KMS-11 (cell line): Measurements from ENCODE around the gene INPP5A.

Source experiments
- H2AFZ ChIP-seq: fragments of 200-600 bp; sonication (generic); 2 replicates; pipeline ENCODE4 v1.6.1; 2016; ENCODE audit warnings: antibody characterized with exemption, mixed run types, low read depth
- H3K27ac ChIP-seq: fragments of 200-600 bp; sonication (generic); 2 replicates; pipeline ENCODE4 v1.6.1; 2016; ENCODE audit warnings: mild to moderate bottlenecking, mixed run types
- H3K27me3 ChIP-seq: fragments of 200-600 bp; sonication (generic); 2 replicates; pipeline ENCODE4 v1.6.1; 2017; ENCODE audit warnings: mild to moderate bottlenecking, low read depth, mixed run types, moderate library complexity; ENCODE audit not compliant: insufficient read depth
- H3K36me3 ChIP-seq: fragments of 200-600 bp; sonication (generic); 2 replicates; pipeline ENCODE4 v1.6.1; 2017; ENCODE audit warnings: mild to moderate bottlenecking, mixed run types; ENCODE audit not compliant: insufficient read depth
- H3K4me1 ChIP-seq: fragments of 200-600 bp; sonication (generic); 2 replicates; pipeline ENCODE4 v1.6.1; 2016; ENCODE audit warnings: mild to moderate bottlenecking, low read depth, mixed run types; ENCODE audit not compliant: poor library complexity, severe bottlenecking
- H3K4me2 ChIP-seq: fragments of 200-600 bp; sonication (generic); 2 replicates; pipeline ENCODE4 v1.7.0; 2016; ENCODE audit warnings: mild to moderate bottlenecking, mixed run types
- H3K4me3 ChIP-seq: fragments of 200-600 bp; sonication (generic); IDR thresholded peaks from 2 replicates; pipeline ENCODE4 v1.6.1; 2017; ENCODE audit warnings: low read depth, low read length, mixed read lengths; ENCODE audit not compliant: insufficient read depth
- H3K79me2 ChIP-seq: fragments of 200-600 bp; sonication (generic); 2 replicates; pipeline ENCODE4 v1.6.1; 2016; ENCODE audit warnings: low read depth, mixed run types; ENCODE audit not compliant: insufficient read depth
- H3K9ac ChIP-seq: fragments of 200-600 bp; sonication (generic); 2 replicates; pipeline ENCODE4 v1.6.1; 2016; ENCODE audit warnings: mild to moderate bottlenecking, mixed run types
- H4K20me1 ChIP-seq: fragments of 200-600 bp; sonication (generic); 2 replicates; pipeline ENCODE4 v1.6.1; 2016; ENCODE audit warnings: mild to moderate bottlenecking, mixed run types; ENCODE audit not compliant: insufficient read depth
- TF ChIP-seq, protein P1 (sequence below): fragments of 200-600 bp; sonication (generic); conservative IDR thresholded peaks from 2 replicates; pipeline ENCODE4 v1.6.1; 2017; ENCODE audit warnings: low read depth, mild to moderate bottlenecking, antibody characterized with exemption, low read length, moderate library complexity, mixed read lengths

Gene INPP5A

DNA sequence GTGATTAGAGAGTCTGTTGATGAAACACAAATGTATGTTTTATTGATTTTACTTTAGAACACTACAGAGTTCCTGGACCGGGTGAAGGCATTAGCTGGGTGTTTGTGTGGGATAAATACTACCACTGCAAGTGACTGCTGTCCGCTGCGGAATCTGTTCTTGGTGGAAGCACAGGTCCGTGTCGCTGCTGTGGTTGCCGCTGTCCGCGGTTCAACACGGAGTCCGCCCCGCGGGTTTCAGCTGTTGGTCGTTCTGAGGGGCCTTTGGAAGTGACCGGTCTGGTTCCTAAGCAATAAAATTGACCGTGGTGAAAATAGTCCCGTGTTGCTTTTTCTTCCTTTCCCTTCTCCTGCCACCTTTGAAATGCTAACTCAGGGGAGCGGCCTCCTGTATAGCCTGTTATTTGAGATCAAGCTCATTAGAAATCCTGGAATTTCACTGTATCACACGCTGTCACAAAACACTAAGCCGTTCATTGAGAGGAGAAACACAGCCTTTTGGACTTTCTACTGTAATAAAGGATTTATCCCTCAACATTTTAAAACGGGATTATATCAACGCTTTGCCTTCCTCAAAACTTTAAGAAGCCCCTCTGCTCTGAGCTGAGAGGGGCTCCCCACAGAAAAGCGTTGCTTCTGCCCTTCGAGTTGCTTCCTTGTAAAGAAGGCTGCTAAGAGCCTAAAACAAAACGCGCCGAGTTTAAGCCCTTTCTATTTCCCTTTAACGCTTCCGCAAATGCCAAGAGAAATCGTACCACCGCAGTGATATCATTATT, 245.8 kb downstream of the INPP5A start:
- no peak overlapping the region for H3K4me3 ChIP-seq
- H2AFZ ChIP-seq: no peak overlapping the region
- no peaks in the 10 kb centered on the region for H4K20me1 ChIP-seq
- H3K9ac ChIP-seq: no peak overlapping the region
- no peaks in the 10 kb centered on the region for H3K79me2 ChIP-seq
- no peaks in the 10 kb centered on the region for H3K27me3 ChIP-seq
- H3K27ac ChIP-seq: no peak overlapping the region
- no peaks in the 10 kb centered on the region for H3K36me3 ChIP-seq
- no peak overlapping the region for H3K4me2 ChIP-seq
- TF ChIP-seq, protein P1, sequence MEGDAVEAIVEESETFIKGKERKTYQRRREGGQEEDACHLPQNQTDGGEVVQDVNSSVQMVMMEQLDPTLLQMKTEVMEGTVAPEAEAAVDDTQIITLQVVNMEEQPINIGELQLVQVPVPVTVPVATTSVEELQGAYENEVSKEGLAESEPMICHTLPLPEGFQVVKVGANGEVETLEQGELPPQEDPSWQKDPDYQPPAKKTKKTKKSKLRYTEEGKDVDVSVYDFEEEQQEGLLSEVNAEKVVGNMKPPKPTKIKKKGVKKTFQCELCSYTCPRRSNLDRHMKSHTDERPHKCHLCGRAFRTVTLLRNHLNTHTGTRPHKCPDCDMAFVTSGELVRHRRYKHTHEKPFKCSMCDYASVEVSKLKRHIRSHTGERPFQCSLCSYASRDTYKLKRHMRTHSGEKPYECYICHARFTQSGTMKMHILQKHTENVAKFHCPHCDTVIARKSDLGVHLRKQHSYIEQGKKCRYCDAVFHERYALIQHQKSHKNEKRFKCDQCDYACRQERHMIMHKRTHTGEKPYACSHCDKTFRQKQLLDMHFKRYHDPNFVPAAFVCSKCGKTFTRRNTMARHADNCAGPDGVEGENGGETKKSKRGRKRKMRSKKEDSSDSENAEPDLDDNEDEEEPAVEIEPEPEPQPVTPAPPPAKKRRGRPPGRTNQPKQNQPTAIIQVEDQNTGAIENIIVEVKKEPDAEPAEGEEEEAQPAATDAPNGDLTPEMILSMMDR: no peak
- no peaks in the 10 kb centered on the region for H3K4me1 ChIP-seq

DNA sequence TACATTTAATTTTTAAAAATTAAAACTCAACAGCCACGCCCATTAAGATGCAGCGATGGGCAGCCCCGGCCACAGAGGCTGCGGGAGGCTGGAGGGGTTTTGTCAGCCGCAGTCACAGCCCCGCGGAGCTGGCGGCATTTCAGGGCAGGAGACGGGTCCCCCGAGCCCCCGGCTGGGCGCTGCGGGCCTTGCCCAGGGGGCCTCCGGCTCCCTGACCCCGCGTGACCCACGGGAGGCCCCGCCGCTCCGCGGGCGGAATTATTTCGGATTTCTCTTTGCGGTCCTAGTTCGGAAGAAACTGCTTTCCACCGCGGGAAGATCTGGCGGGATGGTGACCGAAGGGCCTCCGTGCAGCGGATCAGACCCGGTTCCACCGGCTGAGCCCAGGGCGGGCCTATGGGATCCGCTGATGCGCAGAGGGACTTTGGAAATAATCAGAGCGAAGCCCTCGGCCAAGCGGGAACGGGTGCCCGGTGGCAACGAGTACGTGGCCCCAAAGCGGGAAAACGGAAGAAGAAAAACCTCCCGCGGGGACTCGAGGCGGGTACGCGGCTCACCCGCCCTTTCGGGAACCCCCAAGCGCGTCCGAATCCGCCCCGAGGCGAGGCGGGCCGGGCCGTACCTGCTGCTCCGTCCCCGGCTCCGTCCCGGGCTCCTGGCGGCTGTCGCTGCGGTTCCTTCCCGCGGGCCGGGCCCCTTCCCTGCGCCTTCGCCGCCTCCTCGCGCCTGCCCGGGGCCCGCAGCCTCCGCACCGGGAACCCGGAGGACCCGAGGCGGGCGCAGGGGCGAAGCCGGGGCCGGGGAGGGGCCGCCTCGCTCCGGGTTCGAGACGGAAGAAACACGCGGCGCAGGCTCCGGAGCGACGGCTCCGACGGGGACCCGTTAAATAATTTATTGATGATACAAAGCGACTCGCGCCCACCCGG, 246.6 kb downstream of the INPP5A start:
- no peak overlapping the region for H3K27ac ChIP-seq
- no peaks in the 10 kb centered on the region for H3K36me3 ChIP-seq
- H3K79me2 ChIP-seq: no peaks in the 10 kb centered on the region
- TF ChIP-seq, protein P1: no peak
- no peak overlapping the region for H2AFZ ChIP-seq
- no peaks in the 10 kb centered on the region for H4K20me1 ChIP-seq
- H3K4me2 ChIP-seq: no peak overlapping the region
- H3K4me3 ChIP-seq: no peak overlapping the region
- no peaks in the 10 kb centered on the region for H3K27me3 ChIP-seq
- no peaks in the 10 kb centered on the region for H3K4me1 ChIP-seq
- H3K9ac ChIP-seq: no peak overlapping the region

DNA sequence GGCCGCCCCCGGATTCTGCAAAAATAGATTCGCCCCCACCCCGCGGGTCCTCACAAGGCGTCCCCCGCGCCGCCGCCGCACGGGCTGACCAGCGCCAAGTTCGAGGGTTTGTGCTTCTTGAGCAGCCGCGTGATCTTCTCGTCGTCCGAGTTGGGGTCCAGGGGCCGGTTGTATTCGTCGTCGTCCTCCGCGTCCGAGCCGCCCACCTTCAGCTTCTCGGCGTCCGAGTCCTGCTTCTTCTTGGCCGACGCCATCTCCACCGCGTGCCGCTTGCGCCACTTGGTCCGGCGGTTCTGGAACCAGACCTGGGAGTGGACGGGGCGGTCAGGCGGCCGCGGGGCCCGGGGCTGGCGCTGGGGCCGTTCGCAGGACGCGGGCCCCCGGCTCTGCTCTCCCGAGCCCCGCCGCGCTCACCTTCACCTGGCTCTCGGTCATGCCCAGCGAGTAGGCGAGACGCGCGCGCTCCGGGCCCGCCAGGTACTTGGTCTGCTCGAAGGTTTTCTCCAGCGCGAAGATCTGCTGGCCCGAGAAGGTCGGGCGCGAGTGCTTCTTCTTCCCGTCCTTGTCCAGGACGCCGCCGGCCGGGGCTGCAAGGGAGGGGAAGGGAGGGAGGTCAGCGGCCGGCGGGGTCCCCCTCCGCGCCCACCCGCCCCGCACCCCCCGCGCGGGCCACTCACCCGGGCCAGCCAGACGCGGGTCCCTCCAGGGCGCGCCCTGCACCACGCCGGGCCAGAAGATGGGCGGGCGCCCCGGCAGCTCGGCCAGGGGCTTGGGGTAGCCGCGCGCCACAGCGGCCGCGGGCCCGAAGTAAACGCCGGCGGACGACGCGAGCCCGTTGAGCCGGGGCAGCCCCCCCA, 247.5 kb downstream of the INPP5A start:
- H3K4me1 ChIP-seq: no peaks in the 10 kb centered on the region
- no peaks in the 10 kb centered on the region for H3K36me3 ChIP-seq
- H2AFZ ChIP-seq: no peak overlapping the region
- no peaks in the 10 kb centered on the region for H4K20me1 ChIP-seq
- no peak overlapping the region for H3K4me3 ChIP-seq
- H3K9ac ChIP-seq: no peak overlapping the region
- TF ChIP-seq, protein P1: no peak
- no peaks in the 10 kb centered on the region; the same call in 1 of the 2 replicates for H3K27me3 ChIP-seq
- no peak overlapping the region for H3K27ac ChIP-seq
- no peak overlapping the region for H3K4me2 ChIP-seq
- H3K79me2 ChIP-seq: no peaks in the 10 kb centered on the region
